IPS-18c (cell line): ENCODE measurements around the gene GRM5.

Experiments used
- H3K4me3 ChIP-seq: 2 replicates; pipeline ENCODE4 v1.7.0; 2013; ENCODE audit warnings: low read depth, mild to moderate bottlenecking, low read length, moderate library complexity; ENCODE audit not compliant: insufficient read depth
- H3K9me3 ChIP-seq: one replicate; pipeline ENCODE4 v1.6.1; 2013; ENCODE audit warnings: mild to moderate bottlenecking, low read length, moderate library complexity; ENCODE audit not compliant: control insufficient read depth, insufficient read depth

The GRM5 gene

GRCh38 chr11:88522624-88523385 is 543.0 kb downstream of the GRM5 start:
- Histone ChIP-seq H3K4me3 (no peak overlapping the region), H3K9me3 (no peaks in the 10 kb centered on the region)

- no peaks in the 10 kb centered on the region for H3K9me3 ChIP-seq
- no peak overlapping the region for H3K4me3 ChIP-seq
These were observed 544.0 kb downstream of the GRM5 start for GRCh38 chr11:88521799-88522201.

- Histone ChIP-seq H3K9me3 (no peaks in the 10 kb centered on the region), H3K4me3 (no peak overlapping the region)
These were observed 544.4 kb downstream of the GRM5 start for GRCh38 chr11:88521399-88521798.

- no peaks in the 10 kb centered on the region for H3K9me3 ChIP-seq
- no peak overlapping the region for H3K4me3 ChIP-seq
These were observed 545.4 kb downstream of the GRM5 start for GRCh38 chr11:88520391-88520790.

- Histone ChIP-seq H3K4me3 (no peak overlapping the region), H3K9me3 (no peaks in the 10 kb centered on the region)
These were observed 550.8 kb downstream of the GRM5 start for GRCh38 chr11:88515002-88515401.

GRCh38 chr11:88511006-88511405 is 554.8 kb downstream of the GRM5 start:
- H3K4me3 ChIP-seq = no peak overlapping the region

GRCh38 chr11:88508759-88509581 is 556.8 kb downstream of the GRM5 start:
- Histone ChIP-seq H3K4me3 (peak overlapping the region; percentile 36), H3K9me3 (no peaks in the 10 kb centered on the region)

More at GRCh38 chr11:88511006-88511405, 554.8 kb downstream of the GRM5 start:
- no peaks in the 10 kb centered on the region for H3K9me3 ChIP-seq

- no peaks in the 10 kb centered on the region for H3K9me3 ChIP-seq
- peak overlapping the region; percentile 36; the same call in 1 of the 2 replicates for H3K4me3 ChIP-seq
These were observed 557.4 kb downstream of the GRM5 start for GRCh38 chr11:88508418-88508758.

- Histone ChIP-seq H3K4me3 (no peak overlapping the region), H3K9me3 (no peaks in the 10 kb centered on the region)
These were observed 557.9 kb downstream of the GRM5 start for GRCh38 chr11:88507771-88508417.

GRCh38 chr11:88501541-88501940 is 564.2 kb downstream of the GRM5 start:
- no peaks in the 10 kb centered on the region for H3K9me3 ChIP-seq
- no peak overlapping the region for H3K4me3 ChIP-seq

- no peaks in the 10 kb centered on the region for H3K9me3 ChIP-seq
- no peak overlapping the region for H3K4me3 ChIP-seq
These were observed 569.9 kb downstream of the GRM5 start for GRCh38 chr11:88495836-88496235.

- Histone ChIP-seq H3K4me3 (no peak overlapping the region), H3K9me3 (no peaks in the 10 kb centered on the region)
These were observed 570.9 kb downstream of the GRM5 start for GRCh38 chr11:88494848-88495247.

- Histone ChIP-seq H3K9me3 (no peaks in the 10 kb centered on the region), H3K4me3 (no peak overlapping the region)
These were observed 574.1 kb downstream of the GRM5 start for GRCh38 chr11:88491674-88492073.

- Histone ChIP-seq H3K4me3 (no peak overlapping the region), H3K9me3 (no peaks in the 10 kb centered on the region)
These were observed 576.8 kb downstream of the GRM5 start for GRCh38 chr11:88489030-88489429.

- no peaks in the 10 kb centered on the region for H3K9me3 ChIP-seq
- no peak overlapping the region for H3K4me3 ChIP-seq
These were observed 578.1 kb downstream of the GRM5 start for GRCh38 chr11:88487646-88488045.

- Histone ChIP-seq H3K9me3 (no peaks in the 10 kb centered on the region), H3K4me3 (no peak overlapping the region)
These were observed 580.7 kb downstream of the GRM5 start for GRCh38 chr11:88484873-88485621.

GRCh38 chr11:88482871-88483301 is 582.9 kb downstream of the GRM5 start:
- H3K9me3 ChIP-seq = no peaks in the 10 kb centered on the region
- no peak overlapping the region for H3K4me3 ChIP-seq
